ENCODE data around the gene ANXA6. TPM values are rescaled to one million over a fixed set of nuclear protein-coding genes. Genes with fewer than 3 reads are reported as not detected.

ANXA6 gene
- polyA plus RNA-seq, 1 of the 3 experiments (the other 2 are of a cell fraction), result 87.5 TPM

- no peaks in the 10 kb centered on the region; the same call in 1 of the 2 replicates for H3K27me3 ChIP-seq (ENCODE audit: insufficient read depth)
- WGBS (ENCODE audit: low lambda C conversion rate), result 45% methylated on average over 3 of the region's 6 CpGs
- TF ChIP-seq TEAD4 (IDR thresholded peaks at IDR 0.05; ENCODE audit: borderline replicate concordance, insufficient read depth) (no peak), IRF3 (IDR thresholded peaks at IDR 0.05; ENCODE audit: low read depth, low read length) (no peak), ELF1 (IDR thresholded peaks at IDR 0.05) (no peak), TAF1 (IDR thresholded peaks at IDR 0.05; ENCODE audit: borderline replicate concordance, low read depth, low read length) (no peak), SMC3 (IDR thresholded peaks at IDR 0.05; ENCODE audit: low read depth, low read length) (no peak), JUND (IDR thresholded peaks at IDR 0.05) (no peak), PBX3 (IDR thresholded peaks at IDR 0.05) (no peak), RCOR1 (IDR thresholded peaks at IDR 0.05; ENCODE audit: low read length) (no peak), RFX5 (IDR thresholded peaks at IDR 0.05; ENCODE audit: low read length) (no peak), USF1 (IDR thresholded peaks at IDR 0.05; ENCODE audit: borderline replicate concordance, low read depth) (no peak), FOXJ3 (CRISPR knock-in tag; IDR thresholded peaks at IDR 0.05) (no peak), MEF2A (IDR thresholded peaks at IDR 0.05; ENCODE audit: borderline replicate concordance, low read depth) (no peak), RAD21 (IDR thresholded peaks at IDR 0.05; ENCODE audit: low read length) (no peak), FOXM1 (IDR thresholded peaks at IDR 0.05; ENCODE audit: low read depth) (no peak), CHD2 (IDR thresholded peaks at IDR 0.05; ENCODE audit: low read length, partially characterized antibody) (no peak), POLR2AphosphoS5 (IDR thresholded peaks at IDR 0.05; ENCODE audit: low read depth, low read length) (no peak), GATA2 (CRISPR knock-in tag; IDR thresholded peaks at IDR 0.05) (no peak), YY1 (IDR thresholded peaks at IDR 0.05; ENCODE audit: low read depth) (no peak)
- TF ChIP-seq, protein P1, sequence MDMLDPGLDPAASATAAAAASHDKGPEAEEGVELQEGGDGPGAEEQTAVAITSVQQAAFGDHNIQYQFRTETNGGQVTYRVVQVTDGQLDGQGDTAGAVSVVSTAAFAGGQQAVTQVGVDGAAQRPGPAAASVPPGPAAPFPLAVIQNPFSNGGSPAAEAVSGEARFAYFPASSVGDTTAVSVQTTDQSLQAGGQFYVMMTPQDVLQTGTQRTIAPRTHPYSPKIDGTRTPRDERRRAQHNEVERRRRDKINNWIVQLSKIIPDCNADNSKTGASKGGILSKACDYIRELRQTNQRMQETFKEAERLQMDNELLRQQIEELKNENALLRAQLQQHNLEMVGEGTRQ (IDR thresholded peaks at IDR 0.05; ENCODE audit: borderline replicate concordance, low read depth, low read length), result no peak
Measured at GRCh38 chr5:151180291-151180690, 22.7 kb upstream of the ANXA6 start.

More at GRCh38 chr5:151180291-151180690, 22.7 kb upstream of the ANXA6 start:
- no peaks in the 10 kb centered on the region for H3K9me3 ChIP-seq
- no peak overlapping the region for H2AFZ ChIP-seq (ENCODE audit: low read depth)
- DNase-seq, result no peak
- H3K4me1 ChIP-seq (ENCODE audit: control insufficient read depth in 1 of 2, insufficient read depth in 2 of 2, low read depth in 1 of 2, low read length in 1 of 2), result no peaks in the 10 kb centered on the region; a peak in 1 of 4 replicates
- no peaks in the 10 kb centered on the region for H3F3A ChIP-seq (replicated peaks; ENCODE audit: insufficient read depth)
- no peak overlapping the region for H3K4me2 ChIP-seq
- no peaks in the 10 kb centered on the region for H3K9me2 ChIP-seq
- CTCF ChIA-PET, result interaction anchor here (1.9 kb wide), 1 partner anchor 15 kb away, joined by 5 read pairs; no protein-coding TSS in a partner anchor
- no peak overlapping the region for H3K27ac ChIP-seq (ENCODE audit: low read depth in 2 of 2, low read length in 1 of 2)
- H4K20me1 ChIP-seq (ENCODE audit: insufficient read depth), result no peaks in the 10 kb centered on the region
- H3K36me3 ChIP-seq (replicated peaks in 1 of 2; ENCODE audit: control insufficient read depth in 1 of 2, insufficient read depth in 2 of 2, low read length in 1 of 2), result no peaks in the 10 kb centered on the region
- no peak overlapping the region for H3K9ac ChIP-seq
- no peak overlapping the region for H3K4me3 ChIP-seq (ENCODE audit: low read depth in 2 of 2, low read length in 1 of 2)
- POLR2A ChIA-PET, result no interaction called here
- no peaks in the 10 kb centered on the region for H3K79me2 ChIP-seq (ENCODE audit: insufficient read depth)

Data from SK-N-SH (cell line).